Central memory CD8-positive, alpha-beta T cell (primary cell): ENCODE data around the gene MYL5.
"Not testable (repeated sequence)": the region's sequence is repeated elsewhere in the genome, so short reads cannot be mapped to it uniquely, and the experiment has no call there.

Source experiments
- ATAC-seq: fragments of 150-1000 bp; cut with Tn5 transposase; replicated peaks from 2 replicates; pipeline ENCODE4 v1.10.0; 2022; ENCODE audit warnings: mild to moderate bottlenecking, moderate FRiP score, moderate number of reproducible peaks; ENCODE audit not compliant: poor library complexity, severe bottlenecking; ENCODE audit errors: extremely low read depth
- DNase-seq, 2 donors: peaks; one replicate each; pipeline ENCODE4 v3.0.0; 2021; ENCODE audit warnings: low spot score in 2 of 2
- H3K27ac Mint-ChIP-seq: one replicate; pipeline ENCODE4 v1.8.0; 2022; ENCODE audit warnings: low read depth, mild to moderate bottlenecking, moderate library complexity, mixed read lengths
- H3K27me3 Mint-ChIP-seq: one replicate; pipeline ENCODE4 v1.8.0; 2022; ENCODE audit warnings: mixed read lengths
- H3K36me3 Mint-ChIP-seq: one replicate; pipeline ENCODE4 v1.8.0; 2022; ENCODE audit warnings: mild to moderate bottlenecking, moderate library complexity, mixed read lengths; ENCODE audit not compliant: insufficient read depth
- H3K4me1 Mint-ChIP-seq: one replicate; pipeline ENCODE4 v1.8.0; 2022; ENCODE audit warnings: mixed read lengths
- H3K4me3 Mint-ChIP-seq: one replicate; pipeline ENCODE4 v1.8.0; 2022; ENCODE audit warnings: mild to moderate bottlenecking, moderate library complexity, mixed read lengths
- H3K9me3 Mint-ChIP-seq: one replicate; pipeline ENCODE4 v1.8.0; 2022; ENCODE audit warnings: mixed read lengths

The MYL5 gene

GRCh38 chr4:694341-694940 lies 20.1 kb downstream of the MYL5 start:
- H3K36me3 Mint-ChIP-seq, H3K4me3 Mint-ChIP-seq, H3K9me3 Mint-ChIP-seq, ATAC-seq, H3K27ac Mint-ChIP-seq, DNase-seq, H3K4me1 Mint-ChIP-seq: not testable (repeated sequence)
- peaks cover 19% of the 10 kb centered on the region for H3K27me3 Mint-ChIP-seq

- Mint-ChIP-seq H3K27me3 (peaks cover 6% of the 10 kb centered on the region), H3K4me3 (no peak overlapping the region), H3K4me1 (peaks cover 5% of the 10 kb centered on the region), H3K9me3 (no peaks in the 10 kb centered on the region), H3K27ac (no peak overlapping the region), H3K36me3 (peaks cover 3% of the 10 kb centered on the region)
- no peak for ATAC-seq
- DNase-seq = no peak
These were observed 25.7 kb downstream of the MYL5 start for GRCh38 chr4:699816-700580.

- ATAC-seq = no peak
These were observed 26.4 kb downstream of the MYL5 start for GRCh38 chr4:700587-701264.

GRCh38 chr4:702618-703048 lies 28.3 kb downstream of the MYL5 start:
- Mint-ChIP-seq H3K27ac (no peak overlapping the region), H3K36me3 (peaks cover 5% of the 10 kb centered on the region)
- DNase-seq = no peak

More at GRCh38 chr4:700587-701264, 26.4 kb downstream of the MYL5 start:
- Mint-ChIP-seq H3K27me3 (no peaks in the 10 kb centered on the region), H3K27ac (no peak overlapping the region), H3K36me3 (peaks cover 5% of the 10 kb centered on the region), H3K9me3 (no peaks in the 10 kb centered on the region), H3K4me1 (peaks cover 10% of the 10 kb centered on the region), H3K4me3 (no peak overlapping the region)
- no peak for DNase-seq

GRCh38 chr4:703336-704197 lies 29.2 kb downstream of the MYL5 start:
- no peak overlapping the region for H3K4me3 Mint-ChIP-seq
- no peaks in the 10 kb centered on the region for H3K9me3 Mint-ChIP-seq
- no peak overlapping the region for H3K27ac Mint-ChIP-seq

More at GRCh38 chr4:702618-703048, 28.3 kb downstream of the MYL5 start:
- Mint-ChIP-seq H3K9me3 (no peaks in the 10 kb centered on the region), H3K27me3 (no peaks in the 10 kb centered on the region), H3K4me3 (no peak overlapping the region), H3K4me1 (peaks cover 10% of the 10 kb centered on the region)
- ATAC-seq = no peak

GRCh38 chr4:704198-704891 lies 30.0 kb downstream of the MYL5 start:
- peaks cover 5% of the 10 kb centered on the region for H3K36me3 Mint-ChIP-seq
- peak overlapping the region; percentile 80 for H3K4me3 Mint-ChIP-seq
- DNase-seq = no peak
- no peaks in the 10 kb centered on the region for H3K9me3 Mint-ChIP-seq
- no peaks in the 10 kb centered on the region for H3K27me3 Mint-ChIP-seq
- H3K27ac Mint-ChIP-seq = peak overlapping the region; percentile 76
- ATAC-seq = no peak
- peaks cover 18% of the 10 kb centered on the region for H3K4me1 Mint-ChIP-seq

More at GRCh38 chr4:703336-704197, 29.2 kb downstream of the MYL5 start:
- peaks cover 13% of the 10 kb centered on the region for H3K4me1 Mint-ChIP-seq
- H3K36me3 Mint-ChIP-seq = peaks cover 5% of the 10 kb centered on the region
- no peaks in the 10 kb centered on the region for H3K27me3 Mint-ChIP-seq
- DNase-seq (no peak), ATAC-seq (no peak)

- H3K27me3 Mint-ChIP-seq = no peaks in the 10 kb centered on the region
- peaks cover 19% of the 10 kb centered on the region for H3K4me1 Mint-ChIP-seq
- DNase-seq (no peak), ATAC-seq (no peak)
- no peaks in the 10 kb centered on the region for H3K9me3 Mint-ChIP-seq
- H3K36me3 Mint-ChIP-seq = peaks cover 4% of the 10 kb centered on the region
- H3K4me3 Mint-ChIP-seq = peak overlapping the region; percentile 80
- H3K27ac Mint-ChIP-seq = peak overlapping the region; percentile 76
These were observed 30.6 kb downstream of the MYL5 start for GRCh38 chr4:704971-705277.

GRCh38 chr4:705278-706082 lies 31.1 kb downstream of the MYL5 start, which contains the start of gene PCGF3:
TSS of gene PCGF3 (plus strand) at chr4:705832. CDS start at chr4:733681, 27,849 bp downstream.
- DNase-seq (peak; percentile 89 to 92), ATAC-seq (peak; percentile 90)
- peak within 1 kb of the TSS; percentile 80 for H3K4me3 Mint-ChIP-seq
- H3K27me3 Mint-ChIP-seq = no peaks in the 10 kb centered on the region
- no peaks in the 10 kb centered on the region for H3K9me3 Mint-ChIP-seq
- peaks cover 25% of the 10 kb centered on the region for H3K4me1 Mint-ChIP-seq
- peak within 1 kb of the TSS; percentile 76 for H3K27ac Mint-ChIP-seq
- peaks cover 4% of the 10 kb centered on the region for H3K36me3 Mint-ChIP-seq

- H3K4me1 Mint-ChIP-seq = peaks cover 25% of the 10 kb centered on the region
- peak; percentile 7 for ATAC-seq
- H3K4me3 Mint-ChIP-seq, H3K27ac Mint-ChIP-seq, DNase-seq, H3K36me3 Mint-ChIP-seq, H3K27me3 Mint-ChIP-seq, H3K9me3 Mint-ChIP-seq: not testable (repeated sequence)
These were observed 31.8 kb downstream of the MYL5 start for GRCh38 chr4:706083-706633.

GRCh38 chr4:706834-707598 lies 32.7 kb downstream of the MYL5 start:
- Mint-ChIP-seq H3K27me3 (no peaks in the 10 kb centered on the region), H3K27ac (no peak overlapping the region), H3K4me1 (peaks cover 25% of the 10 kb centered on the region), H3K4me3 (peak overlapping the region; percentile 7), H3K9me3 (no peaks in the 10 kb centered on the region), H3K36me3 (peaks cover 4% of the 10 kb centered on the region)
- no peak for DNase-seq
- ATAC-seq = no peak
